ENCODE results near the gene GLDC.
A peak's percentile ranks its signal among the peaks of the same experiment; 100 is the strongest.

GLDC gene

GRCh38 chr9:6502399-6502798 lies 143.1 kb downstream of the GLDC start:
- no peak for DNase-seq (ENCODE audit: low spot score)

- DNase-seq (ENCODE audit: low spot score) = no peak
Observed at GRCh38 chr9:6501526-6502210, 143.9 kb downstream of the GLDC start.

- DNase-seq (ENCODE audit: low spot score) = no peak
Observed at GRCh38 chr9:6498982-6499381, 146.5 kb downstream of the GLDC start.

GRCh38 chr9:6495466-6495865 lies 150.1 kb downstream of the GLDC start:
- DNase-seq (ENCODE audit: low spot score) = peak; percentile 45

GRCh38 chr9:6490863-6491262 lies 154.7 kb downstream of the GLDC start:
- no peak for DNase-seq (ENCODE audit: low spot score)

- DNase-seq (ENCODE audit: low spot score) = no peak
Observed at GRCh38 chr9:6489099-6489498, 156.4 kb downstream of the GLDC start.

GRCh38 chr9:6488395-6488794 lies 157.1 kb downstream of the GLDC start:
- no peak for DNase-seq (ENCODE audit: low spot score)

GRCh38 chr9:6484210-6484609 lies 161.3 kb downstream of the GLDC start:
- DNase-seq (ENCODE audit: low spot score) = no peak
